Ovary (tissue), 9 donors: Measurements from ENCODE around the gene CASP1. TPM values are rescaled to one million over a fixed set of nuclear protein-coding genes. Genes with fewer than 3 reads are reported as not detected.

ENCODE experiments used
- DNase-seq, 5 donors: peaks; one replicate each; pipeline ENCODE4 v3.0.0-alpha.2; 2019 to 2020
- H3K27ac ChIP-seq, 2 donors: fragments of 200-600 bp; one replicate each; pipeline versions ENCODE4 v1.5.1 to v1.8.0; 2019 to 2022
- H3K27me3 ChIP-seq: fragments of 200-600 bp; one replicate; pipeline ENCODE4 v1.8.0; 2022
- H3K36me3 ChIP-seq: fragments of 200-600 bp; sonication (generic); one replicate; pipeline ENCODE4 v1.5.1; 2019
- H3K4me1 ChIP-seq: one replicate; pipeline ENCODE4 v1.8.1; 2013; ENCODE audit warnings: mild to moderate bottlenecking, moderate library complexity; ENCODE audit not compliant: insufficient read depth
- H3K4me3 ChIP-seq: fragments of 200-600 bp; sonication (generic); one replicate; pipeline ENCODE4 v1.5.1; 2017
- H3K9me3 ChIP-seq, 2 donors: fragments of 200-600 bp in 1 of 2; sonication (generic) in 1 of 2; one replicate each; pipeline versions ENCODE4 v1.5.1 to v1.8.1; 2013 to 2019; ENCODE audit warnings: mild to moderate bottlenecking in 1 of 2, moderate library complexity in 1 of 2
- CTCF ChIP-seq, 3 donors: fragments of 450-650 bp in 2 of 3; fragments of 200-600 bp in 1 of 3; IDR thresholded peaks; one replicate each; pipeline versions ENCODE4 v1.5.1 to v1.8.0; 2016 to 2022; ENCODE audit warnings: antibody characterized with exemption in 3 of 3, mild to moderate bottlenecking in 1 of 3
- EP300 ChIP-seq: sonication (generic); formaldehyde crosslinking; IDR thresholded peaks from one replicate; pipeline ENCODE4 v1.6.1; 2017; ENCODE audit warnings: antibody characterized with exemption
- POLR2A ChIP-seq: fragments of 450-650 bp; IDR thresholded peaks from one replicate; pipeline ENCODE4 v1.6.1; 2017; ENCODE audit warnings: antibody characterized with exemption, mild to moderate bottlenecking, moderate library complexity
- WGBS, 3 donors: extraction: QIAGEN DNeasy Blood & Tissue Kit in 1 of 3; methylation state at CpG; one replicate each; pipeline versions ENCODE4 v1.1.5 to v1.1.7; 2013 to 2017; 5-methylcytosine and 5-hydroxymethylcytosine counted together
- intact Hi-C, 4 donors: fragments of 100-400 bp; cut with DNase I; formaldehyde crosslinking; loops; one replicate each; pipeline versions ENCODE4 v1.11.0 to v1.15.1; 2022 to 2023
- polyA plus RNA-seq, 2 donors: library from polyadenylated mRNA; stranded (reverse); fragments of 200-250 nt in 1 of 2; fragments of 350-450 nt in 1 of 2; fragmentation: Illumina TruSeq in 1 of 2; extraction: RNeasy Lipid Tissue Mini Kit (QIAGEN cat#74804) in 1 of 2; gene quantifications; one replicate each; pipeline ENCODE4 v1.2.3, GENCODE V29; 2013 to 2014
- total RNA-seq, 7 donors: library from RNA; depleted of rRNA in 2 of 7; stranded (reverse); fragments of >200 nt in 2 of 7; fragmentation: NEBNext Ultra II Directional in 3 of 7; extraction: Animal tissue kit (Norgen Biotek cat#: 25700) in 3 of 7; gene quantifications; one replicate each; pipeline versions ENCODE4 v1.1.0 to v1.2.4, GENCODE V29; 2016 to 2023
- donor health status: DM: no; HTN: no; CAD: no; lungs with moderate emphysema.
- donor health status: DM: no; HTN: no; CAD: no.
- donor health status: Bipolar disorder and iron deficiency.
- donor health status: DM: yes; HTN: yes; CAD: no.
- donor health status: DM: no; HTN: no; CAD: no.
- donor health status: DM: yes; HTN: yes; CAD: no.

CASP1 gene
- total and polyA plus RNA-seq, 9 donors: 4.2 to 24.7 (median 12.9) TPM

- TF ChIP-seq POLR2A (no peak), EP300 (no peak), CTCF (IDR thresholded peaks at IDR 0.05) (no peak)
- 87 to 92% (median 90%) methylated on average over 5 of the region's 5 CpGs for whole genome bisulfite sequencing, 3 donors
- Histone ChIP-seq H3K4me3 (no peak overlapping the region), H3K36me3 (no peaks in the 10 kb centered on the region), H3K27ac (no peak overlapping the region), H3K9me3 (no peaks in the 10 kb centered on the region), H3K4me1 (no peaks in the 10 kb centered on the region), H3K27me3 (no peaks in the 10 kb centered on the region)
- intact Hi-C loops: no loop called here
- DNase-seq: no peak
Measured at GRCh38 chr11:105000167-105000566, 34.8 kb downstream of the CASP1 start.

GRCh38 chr11:104999721-105000120 lies 35.2 kb downstream of the CASP1 start:
- TF ChIP-seq EP300: no peak
- intact Hi-C loops: no loop called here
- 40 to 74% (median 51%) methylated on average over 1 of the region's 1 CpG for WGBS, 3 donors
- Histone ChIP-seq H3K36me3 (no peaks in the 10 kb centered on the region), H3K4me1 (no peaks in the 10 kb centered on the region), H3K9me3 (no peaks in the 10 kb centered on the region), H3K4me3 (no peak overlapping the region), H3K27me3 (no peaks in the 10 kb centered on the region), H3K27ac (no peak overlapping the region)
- DNase-seq: no peak

GRCh38 chr11:104997288-104997687 lies 37.7 kb downstream of the CASP1 start:
- Histone ChIP-seq H3K36me3 (no peaks in the 10 kb centered on the region), H3K27ac (no peak overlapping the region), H3K27me3 (no peaks in the 10 kb centered on the region), H3K9me3 (no peaks in the 10 kb centered on the region), H3K4me3 (no peak overlapping the region), H3K4me1 (no peaks in the 10 kb centered on the region)
- WGBS, 3 donors: 34 to 56% (median 40%) methylated on average over 6 of the region's 6 CpGs
- intact Hi-C loops: no loop called here
- TF ChIP-seq EP300 (no peak), POLR2A (no peak), CTCF (IDR thresholded peaks at IDR 0.05) (no peak)
- DNase-seq: no peak

GRCh38 chr11:104995001-104995408 lies 39.9 kb downstream of the CASP1 start:
- DNase-seq: no peak
- no peaks in the 10 kb centered on the region for H3K4me1 ChIP-seq
- intact Hi-C loops: no loop called here
- TF ChIP-seq POLR2A (no peak), CTCF (IDR thresholded peaks at IDR 0.05) (no peak), EP300 (no peak)
- no peaks in the 10 kb centered on the region for H3K9me3 ChIP-seq
- H3K36me3 ChIP-seq: no peaks in the 10 kb centered on the region
- H3K4me3 ChIP-seq: no peak overlapping the region
- no peak overlapping the region for H3K27ac ChIP-seq
- 63 to 71% (median 70%) methylated on average over 2 of the region's 2 CpGs for WGBS, 3 donors
- H3K27me3 ChIP-seq: no peaks in the 10 kb centered on the region

- Histone ChIP-seq H3K4me1 (no peaks in the 10 kb centered on the region), H3K9me3 (no peaks in the 10 kb centered on the region), H3K4me3 (no peak overlapping the region), H3K27ac (no peak overlapping the region), H3K27me3 (no peaks in the 10 kb centered on the region), H3K36me3 (no peaks in the 10 kb centered on the region)
- DNase-seq: no peak
- no peak for TF ChIP-seq EP300
- TF ChIP-seq POLR2A: no peak
- TF ChIP-seq CTCF (IDR thresholded peaks at IDR 0.05): no peak
- 36 to 59% (median 52%) methylated on average over 1 of the region's 1 CpG for WGBS, 3 donors
- intact Hi-C loops: loop anchor here in 1 of 4 donors (5.0 kb wide), 1 partner anchor 1295 kb away; no protein-coding TSS in a partner anchor
Measured at GRCh38 chr11:104992781-104993180, 42.2 kb downstream of the CASP1 start.
